HG02938 (cell line): ENCODE measurements around the gene LTBP3.

ENCODE experiments used
- ATAC-seq: cut with Tn5 transposase; IDR thresholded peaks from one replicate; pipeline ENCODE4 v1.9.1; 2021; ENCODE audit warnings: mild to moderate bottlenecking, moderate library complexity; ENCODE audit not compliant: unreplicated experiment

Gene LTBP3

GRCh38 chr11:65498727-65498976, 59.5 kb downstream of the LTBP3 start:
- ATAC-seq, result no peak

GRCh38 chr11:65498042-65498726, 60.0 kb downstream of the LTBP3 start:
- ATAC-seq, result no peak

GRCh38 chr11:65497141-65498041, 60.8 kb downstream of the LTBP3 start:
- peak; percentile 50 for ATAC-seq

- ATAC-seq, result no peak
Measured at GRCh38 chr11:65496304-65497140, 61.6 kb downstream of the LTBP3 start.

- no peak for ATAC-seq
Measured at GRCh38 chr11:65493367-65494176, 64.6 kb downstream of the LTBP3 start.

GRCh38 chr11:65492637-65493366, 65.4 kb downstream of the LTBP3 start:
- no peak for ATAC-seq

GRCh38 chr11:65492387-65492636, 65.8 kb downstream of the LTBP3 start:
- ATAC-seq, result no peak

- no peak for ATAC-seq
Measured at GRCh38 chr11:65491614-65492386, 66.4 kb downstream of the LTBP3 start.

GRCh38 chr11:65491163-65491465, 67.0 kb downstream of the LTBP3 start:
- no peak for ATAC-seq

GRCh38 chr11:65489706-65490320, 68.3 kb downstream of the LTBP3 start:
- ATAC-seq, result no peak

GRCh38 chr11:65489035-65489705, 69.0 kb downstream of the LTBP3 start:
- ATAC-seq, result no peak
